ENCODE data around the gene B4GALT1. TPM values are rescaled to one million over a fixed set of nuclear protein-coding genes. Genes with fewer than 3 reads are reported as not detected.

Gene B4GALT1
- total RNA-seq, 1 donor from 2014 or later = 37.1 TPM

GRCh38 chr9:33147416-33148169, 19.5 kb downstream of the B4GALT1 start:
- no peak for DNase-seq
- Histone ChIP-seq H3K36me3 (no peaks in the 10 kb centered on the region), H3K9me3 (replicated peaks) (no peaks in the 10 kb centered on the region), H3K4me1 (peaks cover 100% of the 10 kb centered on the region), H3K27ac (replicated peaks) (peak overlapping the region; percentile 83), H3K4me3 (no peak overlapping the region), H3K27me3 (ENCODE audit: low read depth) (no peaks in the 10 kb centered on the region)
- TF ChIP-seq CTCF (IDR thresholded peaks at IDR 0.05; ENCODE audit: borderline replicate concordance) = no peak
- intact Hi-C loops (cut with micrococcal nuclease) = no loop called here

GRCh38 chr9:33146298-33146697, 20.8 kb downstream of the B4GALT1 start:
- H3K27ac ChIP-seq (replicated peaks) = peak overlapping the region; percentile 59
- intact Hi-C loops (cut with micrococcal nuclease) = no loop called here
- no peaks in the 10 kb centered on the region for H3K27me3 ChIP-seq (ENCODE audit: low read depth)
- TF ChIP-seq CTCF (IDR thresholded peaks at IDR 0.05; ENCODE audit: borderline replicate concordance) = no peak
- H3K36me3 ChIP-seq = no peaks in the 10 kb centered on the region
- DNase-seq = no peak
- no peaks in the 10 kb centered on the region for H3K9me3 ChIP-seq (replicated peaks)
- peaks cover 100% of the 10 kb centered on the region for H3K4me1 ChIP-seq
- no peak overlapping the region for H3K4me3 ChIP-seq

- peaks cover 100% of the 10 kb centered on the region for H3K4me1 ChIP-seq
- DNase-seq = no peak
- H3K27me3 ChIP-seq (ENCODE audit: low read depth) = no peaks in the 10 kb centered on the region
- intact Hi-C loops (cut with micrococcal nuclease) = no loop called here
- no peaks in the 10 kb centered on the region for H3K36me3 ChIP-seq
- H3K4me3 ChIP-seq = no peak overlapping the region
- H3K27ac ChIP-seq (replicated peaks) = peak overlapping the region; percentile 59
- no peak for TF ChIP-seq CTCF (IDR thresholded peaks at IDR 0.05; ENCODE audit: borderline replicate concordance)
- no peaks in the 10 kb centered on the region for H3K9me3 ChIP-seq (replicated peaks)
Observed at GRCh38 chr9:33144551-33144950, 22.6 kb downstream of the B4GALT1 start.

- TF ChIP-seq CTCF (IDR thresholded peaks at IDR 0.05; ENCODE audit: borderline replicate concordance) = no peak
- intact Hi-C loops (cut with micrococcal nuclease) = no loop called here
- no peaks in the 10 kb centered on the region for H3K9me3 ChIP-seq (replicated peaks)
- H3K36me3 ChIP-seq = no peaks in the 10 kb centered on the region
- DNase-seq = no peak
- H3K27ac ChIP-seq (replicated peaks) = peak overlapping the region; percentile 87
- peaks cover 100% of the 10 kb centered on the region for H3K4me1 ChIP-seq
- H3K27me3 ChIP-seq (ENCODE audit: low read depth) = no peaks in the 10 kb centered on the region
- no peak overlapping the region for H3K4me3 ChIP-seq
Observed at GRCh38 chr9:33143241-33143661, 23.9 kb downstream of the B4GALT1 start.

GRCh38 chr9:33142535-33142934, 24.6 kb downstream of the B4GALT1 start:
- intact Hi-C loops (cut with micrococcal nuclease) = no loop called here
- Histone ChIP-seq H3K9me3 (replicated peaks) (no peaks in the 10 kb centered on the region), H3K4me1 (peaks cover 100% of the 10 kb centered on the region), H3K27me3 (ENCODE audit: low read depth) (no peaks in the 10 kb centered on the region), H3K27ac (replicated peaks) (peak overlapping the region; percentile 87), H3K36me3 (no peaks in the 10 kb centered on the region), H3K4me3 (no peak overlapping the region)
- no peak for TF ChIP-seq CTCF (IDR thresholded peaks at IDR 0.05; ENCODE audit: borderline replicate concordance)
- no peak for DNase-seq

Measured in left ventricle myocardium inferior (tissue), 1 donor.